ENCODE results near the gene ZFP3.
"Not testable (repeated sequence)": the region's sequence is repeated elsewhere in the genome, so short reads cannot be mapped to it uniquely, and the experiment has no call there.

The ZFP3 gene

DNA sequence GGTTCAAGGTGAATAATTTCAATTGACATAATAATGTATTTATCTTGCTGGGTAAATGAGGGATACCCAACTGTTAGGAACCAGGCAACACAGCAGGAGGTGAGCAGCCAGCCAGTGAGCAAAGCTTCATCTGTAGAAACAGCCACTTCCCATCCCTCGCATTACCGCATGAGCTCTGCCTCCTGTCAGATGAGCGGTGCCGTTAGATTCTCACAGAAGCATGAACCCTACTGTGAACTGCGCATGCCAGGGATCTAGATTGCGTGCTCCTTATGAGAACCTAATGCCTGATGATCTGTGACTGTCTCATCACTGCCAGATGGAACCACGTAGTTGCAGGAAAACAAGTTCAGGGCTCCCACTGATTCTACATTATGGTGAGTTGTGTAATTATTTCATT lies 46.6 kb downstream of the ZFP3 start:
- not testable (repeated sequence) for DNase-seq (ENCODE audit: low read depth, low spot score)

- no peak for DNase-seq (ENCODE audit: low read depth, low spot score)
Measured at GRCh38 chr17:5126719-5127488, 48.6 kb downstream of the ZFP3 start.

GRCh38 chr17:5127910-5128309 lies 49.6 kb downstream of the ZFP3 start:
- no peak for DNase-seq (ENCODE audit: low read depth, low spot score)

GRCh38 chr17:5128387-5128786 lies 50.1 kb downstream of the ZFP3 start:
- DNase-seq (ENCODE audit: low read depth, low spot score), result not testable (repeated sequence)

DNA sequence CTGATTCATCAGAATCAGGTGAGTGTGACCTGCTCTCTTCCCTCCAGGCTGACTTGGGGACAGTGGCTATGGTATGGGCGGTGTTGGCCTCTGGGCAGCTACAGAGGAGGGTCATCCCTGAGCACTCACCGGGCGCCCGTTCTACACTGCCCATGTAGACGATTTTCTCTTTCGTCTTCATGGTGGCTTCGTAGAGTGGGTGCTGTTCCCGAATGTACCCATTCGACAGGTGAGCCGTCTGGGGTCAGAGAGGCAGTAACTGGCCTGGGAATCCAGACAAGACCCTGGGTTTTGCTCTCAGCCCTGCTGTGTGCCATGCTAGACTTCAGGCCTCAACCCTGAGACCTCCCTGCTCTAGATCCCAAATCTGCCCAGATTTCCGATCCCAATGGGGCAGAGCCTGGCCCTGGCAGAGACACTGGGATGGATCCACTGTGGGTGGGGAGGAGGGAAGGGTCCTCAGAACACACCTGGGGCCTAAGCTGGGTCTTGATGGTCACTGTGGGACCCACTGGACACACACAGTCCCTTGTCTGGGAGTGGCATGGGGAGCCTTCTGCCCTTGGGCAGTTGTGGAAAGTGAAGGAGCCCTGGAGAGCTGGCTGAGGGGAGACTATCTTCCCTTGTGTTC lies 50.8 kb downstream of the ZFP3 start:
- DNase-seq (ENCODE audit: low read depth, low spot score), result no peak

DNA sequence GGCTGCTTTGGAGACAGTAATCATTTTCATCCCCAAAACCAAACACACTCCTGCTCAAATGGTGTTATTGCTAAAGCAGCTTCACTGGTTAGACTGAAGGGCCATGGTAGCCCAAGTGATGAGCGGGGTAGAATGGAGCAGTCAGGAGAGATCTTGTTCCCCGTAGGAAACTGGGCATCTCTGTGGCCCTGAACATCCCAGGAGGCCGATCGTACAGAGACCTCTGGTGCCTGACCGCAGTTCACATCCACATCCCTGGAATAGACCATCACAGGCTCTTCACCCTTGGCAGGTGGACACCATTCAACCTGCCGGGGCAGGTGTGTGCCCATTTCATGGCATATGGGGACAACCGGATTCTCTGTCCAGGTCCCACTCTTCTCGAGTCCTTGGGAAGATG lies 51.5 kb downstream of the ZFP3 start:
- DNase-seq (ENCODE audit: low read depth, low spot score), result not testable (repeated sequence)

DNA sequence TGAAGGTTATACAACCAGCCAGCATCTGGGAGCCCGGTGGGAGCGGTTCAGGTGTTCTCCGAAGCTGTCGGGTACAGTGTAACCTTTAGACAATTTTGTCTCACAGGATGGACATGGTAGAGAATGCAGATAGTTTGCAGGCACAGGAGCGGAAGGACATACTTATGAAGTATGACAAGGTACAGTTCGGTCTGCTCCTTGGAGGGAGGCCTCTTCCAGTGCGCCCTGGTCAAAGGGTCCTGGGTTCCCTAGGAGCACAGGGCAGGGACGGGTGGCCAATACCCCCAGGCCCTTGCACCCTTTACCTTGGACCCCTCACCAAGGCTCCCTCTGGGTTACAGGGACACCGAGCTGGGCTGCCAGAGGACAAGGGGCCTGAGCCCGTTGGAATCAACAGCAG lies 52.0 kb downstream of the ZFP3 start:
- not testable (repeated sequence) for DNase-seq (ENCODE audit: low read depth, low spot score)

- not testable (repeated sequence) for DNase-seq (ENCODE audit: low read depth, low spot score)
Measured at GRCh38 chr17:5130687-5131086, 52.4 kb downstream of the ZFP3 start.

DNA sequence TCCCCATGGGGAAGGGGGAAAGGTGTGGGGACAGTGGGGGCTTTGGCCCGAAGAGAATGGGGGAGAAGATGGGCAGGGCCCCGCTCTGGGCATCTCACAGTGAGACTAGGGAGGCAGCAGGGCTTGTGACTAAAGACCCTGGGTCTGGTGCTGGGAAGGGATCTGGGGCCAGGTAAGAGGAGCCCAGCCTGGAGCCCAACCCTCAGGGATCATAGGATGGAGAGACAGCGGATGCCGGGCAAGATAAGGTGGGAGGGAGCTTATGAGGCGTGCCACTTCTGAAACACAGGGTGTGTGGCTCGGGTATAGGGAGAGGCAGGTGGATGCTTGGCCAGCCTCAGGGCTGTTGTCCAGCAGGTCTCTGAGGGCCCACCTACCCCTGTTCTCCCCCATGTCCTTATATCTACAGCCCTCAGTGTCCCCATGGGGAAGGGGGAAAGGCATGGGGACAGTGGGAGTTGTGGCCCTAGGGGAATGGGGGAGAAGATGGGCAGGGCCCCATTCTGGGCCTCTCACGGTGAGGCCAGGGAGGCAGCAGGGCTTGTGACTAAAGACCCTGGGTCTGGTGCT lies 53.0 kb downstream of the ZFP3 start:
- no peak for DNase-seq (ENCODE audit: low read depth, low spot score)

GRCh38 chr17:5131799-5132502 lies 53.7 kb downstream of the ZFP3 start:
- DNase-seq (ENCODE audit: low read depth, low spot score), result not testable (repeated sequence)

GRCh38 chr17:5132503-5133225 lies 54.4 kb downstream of the ZFP3 start:
- DNase-seq (ENCODE audit: low read depth, low spot score), result not testable (repeated sequence)

GRCh38 chr17:5133311-5133710 lies 55.0 kb downstream of the ZFP3 start:
- no peak for DNase-seq (ENCODE audit: low read depth, low spot score)

- not testable (repeated sequence) for DNase-seq (ENCODE audit: low read depth, low spot score)
Measured at GRCh38 chr17:5133961-5134360, 55.7 kb downstream of the ZFP3 start.

DNA sequence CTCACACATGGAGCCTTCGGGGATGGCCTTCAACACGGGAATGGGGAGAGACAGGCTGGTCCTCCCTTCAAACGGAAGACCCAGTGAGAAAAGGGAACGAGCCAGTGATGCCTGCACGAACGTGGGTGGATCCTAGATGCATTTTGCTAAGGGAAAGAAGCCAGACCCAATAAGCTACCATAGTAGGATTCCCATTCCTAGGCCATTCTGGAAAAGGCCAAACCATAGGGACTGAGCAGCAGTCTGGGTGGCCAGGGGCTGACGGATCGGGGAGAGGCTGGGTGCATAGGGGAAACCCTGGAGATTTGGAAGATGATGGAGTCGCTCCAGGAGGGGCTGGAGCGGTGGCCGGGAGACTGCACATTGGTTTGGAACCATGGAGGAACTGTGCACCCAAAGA lies 56.3 kb downstream of the ZFP3 start:
- DNase-seq (ENCODE audit: low read depth, low spot score), result not testable (repeated sequence)

DNA sequence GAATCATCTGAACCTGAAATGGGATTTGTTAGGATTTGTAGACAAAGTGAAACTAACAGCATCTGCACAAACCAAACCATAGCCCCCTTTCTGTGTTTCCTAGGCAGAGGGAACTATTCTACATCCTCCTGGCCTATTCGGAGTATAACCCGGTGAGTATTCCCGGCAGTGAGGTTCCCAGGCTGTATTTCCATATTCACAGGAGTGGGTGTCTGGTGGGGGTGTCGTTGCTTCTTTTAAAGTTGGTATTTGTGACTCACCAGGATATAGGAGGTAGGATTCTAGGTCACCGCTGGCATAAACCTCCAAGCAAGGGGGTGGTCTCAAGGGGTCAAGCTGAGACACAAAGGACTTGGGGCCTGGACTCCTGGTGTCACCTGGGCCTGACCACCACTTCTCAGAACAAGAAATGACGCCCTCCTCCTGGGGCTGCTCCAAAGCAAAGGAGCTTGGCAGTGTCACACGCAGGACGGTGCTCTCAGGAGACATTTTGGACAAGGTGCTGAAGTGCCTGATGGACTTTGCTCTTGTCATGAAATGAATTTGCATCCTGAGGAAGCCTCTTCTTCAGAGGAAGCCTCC lies 57.0 kb downstream of the ZFP3 start:
- DNase-seq (ENCODE audit: low read depth, low spot score), result not testable (repeated sequence)

DNA sequence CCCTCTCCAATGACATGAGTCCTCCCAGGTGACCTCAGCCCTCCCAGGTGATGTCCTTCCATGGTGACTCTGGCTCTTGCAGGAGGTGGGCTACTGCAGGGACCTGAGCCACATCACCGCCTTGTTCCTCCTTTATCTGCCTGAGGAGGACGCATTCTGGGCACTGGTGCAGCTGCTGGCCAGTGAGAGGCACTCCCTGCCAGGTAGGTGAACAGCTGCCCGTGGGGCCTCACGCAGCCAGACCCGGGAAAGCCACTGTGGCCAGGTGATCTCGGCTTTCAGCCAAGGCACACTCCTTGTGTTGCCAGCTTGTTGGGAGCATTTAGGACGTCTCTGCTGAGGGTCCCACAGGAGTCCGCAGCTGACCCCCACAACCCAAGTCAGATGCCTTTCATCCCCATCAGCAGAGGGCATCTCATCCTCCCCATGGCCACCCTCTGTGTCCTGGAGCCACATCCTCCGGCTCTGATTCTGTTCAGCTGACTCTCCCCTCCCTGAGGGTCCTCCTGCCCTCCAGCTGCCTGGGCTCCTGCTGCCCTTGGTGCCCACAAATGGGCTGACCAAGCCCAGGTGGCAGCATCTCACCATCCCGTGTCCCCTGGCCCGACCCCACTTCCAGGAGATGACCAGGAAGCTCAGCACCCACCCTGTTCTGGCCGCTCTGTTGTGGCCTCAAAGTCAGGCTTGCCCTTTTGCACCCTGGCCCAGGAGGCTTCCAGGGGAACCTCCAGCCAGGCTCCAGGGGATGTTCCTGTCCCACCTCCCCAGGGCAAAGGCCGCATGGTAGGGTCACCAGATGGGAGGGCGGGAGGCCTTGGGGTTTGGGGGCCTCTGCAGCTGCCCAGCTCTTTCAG lies 57.7 kb downstream of the ZFP3 start:
- no peak for DNase-seq (ENCODE audit: low read depth, low spot score)

DNA sequence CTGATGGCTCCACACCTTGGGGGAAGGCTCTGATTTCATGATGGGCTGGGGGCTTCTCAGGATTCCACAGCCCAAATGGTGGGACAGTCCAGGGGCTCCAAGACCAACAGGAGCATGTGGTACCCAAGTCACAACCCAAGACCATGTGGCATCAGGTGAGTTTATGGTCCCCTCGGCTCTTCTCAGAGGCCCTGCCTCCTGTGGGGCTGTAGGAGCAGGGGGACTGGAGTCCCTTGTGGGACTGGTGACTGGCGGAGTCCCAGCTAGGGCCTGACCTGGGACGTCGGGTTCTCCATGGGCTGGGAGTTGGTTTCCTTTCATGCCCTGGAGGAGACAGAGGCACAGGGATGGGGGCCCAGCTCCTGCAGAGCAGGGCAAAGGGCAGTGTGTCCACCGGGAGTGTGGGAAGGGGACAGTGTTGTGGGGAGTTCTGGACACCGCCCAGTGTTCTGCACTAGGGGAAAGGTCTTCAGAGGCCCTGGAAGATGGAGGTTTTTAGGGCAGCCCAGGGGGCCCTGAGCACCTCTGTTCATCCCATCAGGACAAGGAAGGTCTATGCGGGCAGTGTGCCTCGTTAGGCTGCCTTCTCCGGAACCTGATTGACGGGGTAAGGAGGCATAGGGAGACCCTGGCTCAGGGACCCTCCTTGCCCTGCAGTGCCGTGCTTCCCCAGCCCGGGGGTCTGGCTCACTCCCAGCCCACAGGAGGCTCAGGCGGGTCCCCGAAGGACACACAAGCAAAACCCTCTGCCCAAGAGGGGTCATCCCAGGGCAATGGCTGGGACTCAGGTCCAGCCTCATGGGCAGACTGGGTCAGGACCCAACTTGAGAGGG lies 58.5 kb downstream of the ZFP3 start:
- not testable (repeated sequence) for DNase-seq (ENCODE audit: low read depth, low spot score)

GRCh38 chr17:5137511-5138197 lies 59.4 kb downstream of the ZFP3 start:
- not testable (repeated sequence) for DNase-seq (ENCODE audit: low read depth, low spot score)

DNA sequence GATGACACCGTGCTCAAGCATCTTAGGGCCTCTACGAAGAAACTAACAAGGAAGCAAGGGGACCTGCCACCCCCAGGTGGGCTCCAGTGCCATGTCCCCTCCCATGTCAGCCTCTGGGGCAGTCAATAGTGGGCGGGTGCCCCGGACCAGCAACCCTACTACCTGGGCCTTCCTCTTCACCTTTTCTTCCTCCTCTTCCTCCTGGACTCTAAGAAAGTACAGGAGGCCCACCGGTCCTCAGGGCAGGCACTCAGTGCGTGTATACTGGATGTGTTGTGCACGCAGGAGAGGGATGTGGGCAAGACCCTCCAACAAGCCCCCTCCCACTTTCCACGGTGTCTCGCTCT lies 59.9 kb downstream of the ZFP3 start:
- not testable (repeated sequence) for DNase-seq (ENCODE audit: low read depth, low spot score)

Measured in astrocyte of the hippocampus (primary cell).